HG03103 (cell line): ENCODE data around the gene HACD1.

Experiments used
- ATAC-seq: cut with Tn5 transposase; IDR thresholded peaks from one replicate; pipeline ENCODE4 v1.9.1; 2021; ENCODE audit warnings: low read depth; ENCODE audit not compliant: unreplicated experiment

Gene HACD1

GRCh38 chr10:17617031-17617911 lies at the start of gene HACD1:
HACD1 (minus strand) TSS chr10:17617374; CDS start chr10:17617339, 35 bp downstream.
- ATAC-seq, result peak; percentile 65

GRCh38 chr10:17665747-17666146 lies 48.6 kb upstream of the HACD1 start:
- no peak for ATAC-seq

- ATAC-seq, result no peak
Observed at GRCh38 chr10:17663450-17663849, 46.3 kb upstream of the HACD1 start.

GRCh38 chr10:17662193-17663138 lies 45.3 kb upstream of the HACD1 start:
- no peak for ATAC-seq

- ATAC-seq, result no peak
Observed at GRCh38 chr10:17661510-17661909, 44.3 kb upstream of the HACD1 start.

- ATAC-seq, result no peak
Observed at GRCh38 chr10:17660921-17661320, 43.7 kb upstream of the HACD1 start.

GRCh38 chr10:17659365-17659764 lies 42.2 kb upstream of the HACD1 start:
- no peak for ATAC-seq

GRCh38 chr10:17657103-17657500 lies 39.9 kb upstream of the HACD1 start:
- no peak for ATAC-seq

- ATAC-seq, result peak; percentile 91
Observed at GRCh38 chr10:17655567-17656146, 38.5 kb upstream of the HACD1 start.

- no peak for ATAC-seq
Observed at GRCh38 chr10:17655009-17655408, 37.8 kb upstream of the HACD1 start.

GRCh38 chr10:17652585-17652984 lies 35.4 kb upstream of the HACD1 start:
- no peak for ATAC-seq

GRCh38 chr10:17651896-17652295 lies 34.7 kb upstream of the HACD1 start:
- no peak for ATAC-seq

- no peak for ATAC-seq
Observed at GRCh38 chr10:17650416-17650815, 33.2 kb upstream of the HACD1 start.

GRCh38 chr10:17649836-17650235 lies 32.7 kb upstream of the HACD1 start:
- ATAC-seq, result no peak

GRCh38 chr10:17649052-17649451 lies 31.9 kb upstream of the HACD1 start:
- no peak for ATAC-seq

GRCh38 chr10:17648243-17649035 lies 31.3 kb upstream of the HACD1 start:
- no peak for ATAC-seq

- no peak for ATAC-seq
Observed at GRCh38 chr10:17647326-17647725, 30.2 kb upstream of the HACD1 start.

GRCh38 chr10:17645621-17646345 lies 28.6 kb upstream of the HACD1 start:
- ATAC-seq, result no peak

GRCh38 chr10:17644485-17644943 lies 27.3 kb upstream of the HACD1 start:
- ATAC-seq, result peak; percentile 22
